Measurements from ENCODE around the gene CYLD. TPM values are rescaled to one million over a fixed set of nuclear protein-coding genes. Genes with fewer than 3 reads are reported as not detected.

Gene CYLD
- total and polyA plus RNA-seq, 10 of the 15 experiments (the other 5 are each of a cell fraction or from before 2014, with no cell fraction given) = 19.2 to 106 (median 46.1) TPM

DNA sequence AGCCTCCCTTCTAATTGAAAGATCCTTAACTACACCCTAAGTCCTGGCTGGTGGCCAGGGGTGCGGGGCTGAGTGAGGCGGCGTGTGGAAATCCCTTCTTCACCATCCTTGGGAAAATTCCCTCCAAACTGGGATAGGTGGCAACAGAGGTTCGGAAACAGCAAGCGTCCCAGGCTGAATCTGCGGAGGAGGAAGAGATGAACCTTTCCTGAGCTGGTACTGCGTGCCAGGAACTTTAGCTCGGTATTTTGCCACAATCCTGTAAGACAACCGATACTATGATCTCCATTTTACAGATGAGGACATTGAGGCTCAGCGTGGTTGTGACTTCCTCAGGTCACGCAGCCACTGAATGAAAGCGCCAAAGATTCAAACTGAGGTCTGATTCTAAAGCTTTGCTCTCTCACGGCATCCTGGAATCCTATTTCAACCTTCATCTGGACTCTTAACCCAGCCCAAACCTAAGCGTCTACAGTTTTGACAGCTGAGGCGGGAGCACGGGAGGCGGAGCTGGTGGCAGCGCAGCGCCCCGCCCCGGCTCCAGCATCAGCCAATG is 583 bp upstream of the CYLD start:
- Histone ChIP-seq H3K4me2 (ENCODE audit: control insufficient read depth, insufficient read depth) (peak overlapping the region; percentile 81), H3K79me2 (ENCODE audit: control insufficient read depth, insufficient read depth, low read length) (peaks cover 40% of the 10 kb centered on the region), H3K4me1 (ENCODE audit: control insufficient read depth, insufficient read depth, low read length) (peaks cover 27% of the 10 kb centered on the region), H3K27me3 (replicated peaks in 1 of 2; ENCODE audit: control insufficient read depth in 2 of 2, insufficient read depth in 2 of 2, low read length in 1 of 2) (no peaks in the 10 kb centered on the region), H3K9me3 (replicated peaks; ENCODE audit: control insufficient read depth, insufficient read depth, low read length) (no peaks in the 10 kb centered on the region), H3K9ac (ENCODE audit: control insufficient read depth, insufficient read depth, low read length) (peak overlapping the region; percentile 74), H3K4me3 (peak overlapping the region; percentile 69), H3K36me3 (ENCODE audit: control insufficient read depth in 2 of 2, insufficient read depth in 2 of 2, low read length in 1 of 2) (no peaks in the 10 kb centered on the region), H3K27ac (ENCODE audit: control insufficient read depth, insufficient read depth) (peak overlapping the region; percentile 82), H4K20me1 (ENCODE audit: control insufficient read depth, insufficient read depth) (no peaks in the 10 kb centered on the region), H2AFZ (ENCODE audit: control insufficient read depth, low read depth, low read length) (peak overlapping the region; percentile 82)
- RAD21 ChIA-PET (ENCODE audit: unreplicated experiment) = interaction anchor here (0.7 to 13.0 kb wide), 13 partner anchors 9 to 716 kb away, joined by 3 to 578 read pairs (median 6); partner anchors contain the start of genes CNEP1R1 and SNX20
- POLR2A ChIA-PET = interaction anchor here (0.7 to 7.2 kb wide), 10 partner anchors 10 to 74 kb away, joined by 3 to 104 read pairs (median 4); partner anchors contain the start of genes NOD2 and SNX20
- SMC1A ChIA-PET (ENCODE audit: uncharacterized antibody, unreplicated experiment) = interaction anchor here (0.7 to 19.1 kb wide), 13 partner anchors 9 to 716 kb away, joined by 3 to 600 read pairs (median 4); partner anchors contain the start of genes CNEP1R1 and SNX20
- FAIRE-seq (peak; percentile 97), ATAC-seq (peak; percentile 1; the same call in 2 of the 3 replicates), DNase-seq (ENCODE audit: low read depth, low spot score) (no peak)
- in situ Hi-C loops (cut with MboI) (no loop called here), intact Hi-C loops (cut with micrococcal nuclease; ENCODE audit: unreplicated experiment) (loop anchor here (10.0 kb wide), 1 partner anchor 587 kb away; the partner anchor contains the start of gene TENT4B)
- CTCF ChIA-PET = interaction anchor here (0.7 to 3.1 kb wide), 13 partner anchors 35 to 716 kb away, joined by 3 to 22 read pairs (median 5); partner anchors contain the start of gene CNEP1R1
- TSS peak; percentile 94 for BruUV-seq (replicated peaks)
- 8% methylated on average over 21 of the region's 21 CpGs for WGBS (ENCODE audit: insufficient coverage, insufficient replicate concordance, low lambda C conversion rate, missing lambda C conversion rate)
- TF ChIP-seq YY1 (IDR thresholded peaks at IDR 0.05; ENCODE audit: low read depth, low read length) (no peak), NFYA (IDR thresholded peaks at IDR 0.05; ENCODE audit: borderline replicate concordance, low read depth, low read length) (no peak), USF2 (IDR thresholded peaks at IDR 0.05; ENCODE audit: borderline replicate concordance, low read depth, low read length) (no peak), CREB1 (IDR thresholded peaks at IDR 0.05; ENCODE audit: low read depth) (no peak), EED (IDR thresholded peaks at IDR 0.05; ENCODE audit: low read depth) (no peak), TCF12 (IDR thresholded peaks at IDR 0.05; ENCODE audit: low read depth, low read length) (0 out of 2 replicates have a peak, but pooled peaks have one; percentile 6), RAD21 (IDR thresholded peaks at IDR 0.05; ENCODE audit: insufficient read depth, low read depth, low read length) (no peak), POLR2A (IDR thresholded peaks at IDR 0.05; ENCODE audit: low read depth, low read length) (no peak), EGR1 (IDR thresholded peaks at IDR 0.05; ENCODE audit: borderline replicate concordance in 1 of 2, low read depth in 2 of 2, low read length in 2 of 2) (no peak), ZNF217 (IDR thresholded peaks at IDR 0.05) (peak; percentile 79), BACH1 (IDR thresholded peaks at IDR 0.05; ENCODE audit: borderline replicate concordance) (0 out of 2 replicates have a peak, but pooled peaks have one; percentile 34), EZH2 (IDR thresholded peaks at IDR 0.05; ENCODE audit: borderline replicate concordance, control insufficient read depth, low read depth, low read length) (no peak), SUPT20H (IDR thresholded peaks at IDR 0.05; ENCODE audit: borderline replicate concordance, control insufficient read depth, low read depth, low read length) (no peak), POLR2AphosphoS5 (IDR thresholded peaks at IDR 0.05; ENCODE audit: low read length) (peak; percentile 81), SMARCA5 (IDR thresholded peaks at IDR 0.05) (peak; percentile 83; the same call in 1 of the 2 replicates), RB1 (IDR thresholded peaks at IDR 0.05; ENCODE audit: borderline replicate concordance) (peak; percentile 28; the same call in 1 of the 2 replicates), IKZF2 (IDR thresholded peaks at IDR 0.05) (peak; percentile 52 to 56; a peak in 2 of 4 replicates), PML (IDR thresholded peaks at IDR 0.05; ENCODE audit: low read length) (peak; percentile 55; the same call in 1 of the 2 replicates), MXI1 (IDR thresholded peaks at IDR 0.05; ENCODE audit: low read depth, low read length) (peak; percentile 34; the same call in 1 of the 2 replicates), LARP7 (IDR thresholded peaks at IDR 0.05) (peak; percentile 38; the same call in 1 of the 2 replicates)
- TF ChIP-seq, protein P1, sequence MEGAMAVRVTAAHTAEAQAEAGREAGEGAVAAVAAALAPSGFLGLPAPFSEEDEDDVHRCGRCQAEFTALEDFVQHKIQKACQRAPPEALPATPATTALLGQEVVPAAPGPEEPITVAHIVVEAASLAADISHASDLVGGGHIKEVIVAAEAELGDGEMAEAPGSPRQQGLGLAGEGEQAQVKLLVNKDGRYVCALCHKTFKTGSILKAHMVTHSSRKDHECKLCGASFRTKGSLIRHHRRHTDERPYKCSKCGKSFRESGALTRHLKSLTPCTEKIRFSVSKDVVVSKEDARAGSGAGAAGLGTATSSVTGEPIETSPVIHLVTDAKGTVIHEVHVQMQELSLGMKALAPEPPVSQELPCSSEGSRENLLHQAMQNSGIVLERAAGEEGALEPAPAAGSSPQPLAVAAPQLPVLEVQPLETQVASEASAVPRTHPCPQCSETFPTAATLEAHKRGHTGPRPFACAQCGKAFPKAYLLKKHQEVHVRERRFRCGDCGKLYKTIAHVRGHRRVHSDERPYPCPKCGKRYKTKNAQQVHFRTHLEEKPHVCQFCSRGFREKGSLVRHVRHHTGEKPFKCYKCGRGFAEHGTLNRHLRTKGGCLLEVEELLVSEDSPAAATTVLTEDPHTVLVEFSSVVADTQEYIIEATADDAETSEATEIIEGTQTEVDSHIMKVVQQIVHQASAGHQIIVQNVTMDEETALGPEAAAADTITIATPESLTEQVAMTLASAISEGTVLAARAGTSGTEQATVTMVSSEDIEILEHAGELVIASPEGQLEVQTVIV (IDR thresholded peaks at IDR 0.05; ENCODE audit: borderline replicate concordance, partially characterized antibody) = no peak
